ENCODE measurements around the gene EIF4G3. TPM values are rescaled to one million over a fixed set of nuclear protein-coding genes. Genes with fewer than 3 reads are reported as not detected.
"Not testable (repeated sequence)": the region's sequence is repeated elsewhere in the genome, so short reads cannot be mapped to it uniquely, and the experiment has no call there.

Gene EIF4G3
- total RNA-seq, 1 donor from 2014 or later, result 38.4 TPM

DNA sequence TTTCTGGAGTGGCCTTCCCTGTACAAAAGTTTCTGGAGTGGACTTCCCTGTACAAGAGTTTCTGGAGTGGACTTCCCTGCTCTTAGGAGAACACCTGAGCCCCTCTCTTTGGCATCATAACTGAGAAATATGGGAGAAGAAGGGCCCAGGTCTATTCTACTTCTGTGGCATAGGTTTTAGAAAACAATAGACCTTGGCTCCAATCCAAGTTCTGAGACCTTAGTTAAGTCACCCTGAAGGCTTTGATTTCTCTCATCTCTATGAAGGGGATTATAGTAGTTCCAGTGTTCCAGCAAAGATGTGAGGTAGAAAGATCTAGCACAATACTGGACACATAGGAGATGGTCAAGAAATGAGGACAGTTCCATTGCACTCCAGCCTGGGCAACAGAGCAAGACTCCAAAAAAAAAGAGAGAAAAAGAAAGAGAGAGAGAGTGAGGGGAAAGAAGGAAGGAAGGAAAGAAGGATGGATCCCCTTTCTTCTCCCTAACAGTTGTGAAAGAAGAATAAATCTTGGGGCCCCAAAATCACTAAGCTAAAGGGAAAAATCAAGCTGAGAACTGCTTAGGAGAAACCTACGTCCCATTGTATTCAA is 13.3 kb upstream of the EIF4G3 start:
- Histone ChIP-seq H3K4me3 (ENCODE audit: low read depth, low read length) (no peak overlapping the region), H3K36me3 (ENCODE audit: control insufficient read depth, insufficient read depth, low read length) (no peaks in the 10 kb centered on the region), H3K27me3 (ENCODE audit: control insufficient read depth, insufficient read depth, low read length) (no peaks in the 10 kb centered on the region)
- TF ChIP-seq, protein P1, sequence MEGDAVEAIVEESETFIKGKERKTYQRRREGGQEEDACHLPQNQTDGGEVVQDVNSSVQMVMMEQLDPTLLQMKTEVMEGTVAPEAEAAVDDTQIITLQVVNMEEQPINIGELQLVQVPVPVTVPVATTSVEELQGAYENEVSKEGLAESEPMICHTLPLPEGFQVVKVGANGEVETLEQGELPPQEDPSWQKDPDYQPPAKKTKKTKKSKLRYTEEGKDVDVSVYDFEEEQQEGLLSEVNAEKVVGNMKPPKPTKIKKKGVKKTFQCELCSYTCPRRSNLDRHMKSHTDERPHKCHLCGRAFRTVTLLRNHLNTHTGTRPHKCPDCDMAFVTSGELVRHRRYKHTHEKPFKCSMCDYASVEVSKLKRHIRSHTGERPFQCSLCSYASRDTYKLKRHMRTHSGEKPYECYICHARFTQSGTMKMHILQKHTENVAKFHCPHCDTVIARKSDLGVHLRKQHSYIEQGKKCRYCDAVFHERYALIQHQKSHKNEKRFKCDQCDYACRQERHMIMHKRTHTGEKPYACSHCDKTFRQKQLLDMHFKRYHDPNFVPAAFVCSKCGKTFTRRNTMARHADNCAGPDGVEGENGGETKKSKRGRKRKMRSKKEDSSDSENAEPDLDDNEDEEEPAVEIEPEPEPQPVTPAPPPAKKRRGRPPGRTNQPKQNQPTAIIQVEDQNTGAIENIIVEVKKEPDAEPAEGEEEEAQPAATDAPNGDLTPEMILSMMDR (IDR thresholded peaks at IDR 0.05; ENCODE audit: insufficient read depth, low read length, poor library complexity, severe bottlenecking), result no peak
- no peak for DNase-seq (ENCODE audit: low read depth)

DNA sequence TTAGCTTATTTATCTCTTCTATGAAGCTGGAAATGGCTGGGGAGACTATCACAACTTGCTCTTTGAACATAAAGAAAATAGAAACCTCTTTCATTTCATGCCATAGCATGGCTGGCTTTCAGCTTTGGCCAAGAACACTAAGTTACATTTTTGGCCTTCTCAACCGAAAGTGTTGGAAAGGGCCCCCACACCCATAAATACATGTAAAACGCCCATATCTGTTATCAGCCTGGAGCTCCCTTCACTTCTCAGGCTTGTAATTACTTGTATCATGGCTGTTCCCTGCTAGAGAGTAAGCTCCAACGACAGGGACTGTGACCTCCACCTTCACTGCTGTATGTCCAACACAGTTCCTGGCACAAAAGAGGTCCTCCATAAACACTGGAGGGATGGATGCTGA is 12.7 kb upstream of the EIF4G3 start:
- TF ChIP-seq, protein P1 (IDR thresholded peaks at IDR 0.05; ENCODE audit: insufficient read depth, low read length, poor library complexity, severe bottlenecking), result no peak
- Histone ChIP-seq H3K36me3 (ENCODE audit: control insufficient read depth, insufficient read depth, low read length) (no peaks in the 10 kb centered on the region), H3K27me3 (ENCODE audit: control insufficient read depth, insufficient read depth, low read length) (no peaks in the 10 kb centered on the region), H3K4me3 (ENCODE audit: low read depth, low read length) (no peak overlapping the region)
- DNase-seq (ENCODE audit: low read depth), result no peak

- TF ChIP-seq, protein P1 (IDR thresholded peaks at IDR 0.05; ENCODE audit: insufficient read depth, low read length, poor library complexity, severe bottlenecking), result no peak
- Histone ChIP-seq H3K27me3 (ENCODE audit: control insufficient read depth, insufficient read depth, low read length) (no peaks in the 10 kb centered on the region), H3K36me3 (ENCODE audit: control insufficient read depth, insufficient read depth, low read length) (no peaks in the 10 kb centered on the region), H3K4me3 (ENCODE audit: low read depth, low read length) (no peak overlapping the region)
- DNase-seq (ENCODE audit: low read depth), result no peak
These were observed 11.5 kb upstream of the EIF4G3 start for GRCh38 chr1:21188235-21188634.

DNA sequence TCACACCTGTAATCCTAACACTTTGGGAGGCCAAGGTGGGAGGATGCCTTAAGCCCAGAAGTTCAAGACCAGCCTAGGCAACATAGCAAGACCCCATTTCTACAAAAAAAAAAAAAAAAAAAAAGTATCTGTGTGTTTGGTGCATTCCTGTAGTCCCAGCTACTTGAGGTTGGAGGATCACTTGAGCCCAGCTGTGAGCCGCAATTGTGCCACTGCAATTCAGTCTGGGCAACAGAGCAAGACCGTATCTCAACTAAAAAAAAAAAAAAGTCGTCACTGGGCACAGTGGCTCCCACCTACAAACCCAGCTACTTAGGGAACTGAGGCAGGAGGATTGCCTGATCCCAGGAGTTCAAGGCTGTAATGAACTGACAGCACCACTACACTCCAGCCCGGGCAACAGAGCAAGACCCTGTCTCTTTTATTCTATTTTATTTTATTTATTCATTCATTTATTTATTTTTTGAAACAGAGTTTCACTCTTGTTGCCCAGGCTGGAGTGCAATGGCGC is 8.6 kb upstream of the EIF4G3 start:
- Histone ChIP-seq H3K4me3 (ENCODE audit: low read depth, low read length) (no peak overlapping the region), H3K27me3 (ENCODE audit: control insufficient read depth, insufficient read depth, low read length) (no peaks in the 10 kb centered on the region), H3K36me3 (ENCODE audit: control insufficient read depth, insufficient read depth, low read length) (no peaks in the 10 kb centered on the region)
- TF ChIP-seq, protein P1 (IDR thresholded peaks at IDR 0.05; ENCODE audit: insufficient read depth, low read length, poor library complexity, severe bottlenecking), result no peak
- DNase-seq (ENCODE audit: low read depth), result no peak

- TF ChIP-seq, protein P1 (IDR thresholded peaks at IDR 0.05; ENCODE audit: insufficient read depth, low read length, poor library complexity, severe bottlenecking), result no peak
- DNase-seq (ENCODE audit: low read depth), result no peak
- Histone ChIP-seq H3K4me3 (ENCODE audit: low read depth, low read length) (no peak overlapping the region), H3K27me3 (ENCODE audit: control insufficient read depth, insufficient read depth, low read length) (no peaks in the 10 kb centered on the region), H3K36me3 (ENCODE audit: control insufficient read depth, insufficient read depth, low read length) (no peaks in the 10 kb centered on the region)
These were observed 7.6 kb upstream of the EIF4G3 start for GRCh38 chr1:21184276-21184675.

DNA sequence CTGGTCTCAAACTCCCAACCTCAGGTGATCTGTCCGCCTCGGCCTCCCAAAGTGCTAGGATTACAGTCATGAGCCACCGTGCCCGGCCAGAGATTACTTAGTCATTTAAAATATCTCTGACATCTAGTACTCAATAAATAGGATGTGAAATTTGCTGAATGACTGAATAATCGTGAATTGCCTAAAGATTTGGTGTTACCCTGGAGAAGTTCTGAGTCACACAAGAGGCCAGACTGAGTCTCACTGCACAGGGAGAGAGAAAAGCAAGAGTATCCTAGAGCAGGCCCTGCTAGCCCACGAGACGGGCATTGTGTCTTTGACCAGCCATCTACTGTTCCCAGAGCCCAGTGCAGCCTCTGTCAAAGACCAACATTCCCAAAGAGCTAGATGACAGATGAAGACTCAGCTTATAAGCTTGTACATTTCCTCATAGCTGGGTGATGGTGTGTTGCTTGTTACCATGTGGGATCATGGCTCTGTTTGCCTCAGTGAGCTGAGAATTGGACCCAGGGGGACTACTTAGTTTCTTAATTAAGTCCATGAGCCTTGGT is 5.6 kb upstream of the EIF4G3 start:
- no peaks in the 10 kb centered on the region for H3K27me3 ChIP-seq (ENCODE audit: control insufficient read depth, insufficient read depth, low read length)
- no peak for DNase-seq (ENCODE audit: low read depth)
- TF ChIP-seq, protein P1 (IDR thresholded peaks at IDR 0.05; ENCODE audit: insufficient read depth, low read length, poor library complexity, severe bottlenecking), result no peak
- H3K4me3 ChIP-seq (ENCODE audit: low read depth, low read length), result no peak overlapping the region
- no peaks in the 10 kb centered on the region for H3K36me3 ChIP-seq (ENCODE audit: control insufficient read depth, insufficient read depth, low read length)

DNA sequence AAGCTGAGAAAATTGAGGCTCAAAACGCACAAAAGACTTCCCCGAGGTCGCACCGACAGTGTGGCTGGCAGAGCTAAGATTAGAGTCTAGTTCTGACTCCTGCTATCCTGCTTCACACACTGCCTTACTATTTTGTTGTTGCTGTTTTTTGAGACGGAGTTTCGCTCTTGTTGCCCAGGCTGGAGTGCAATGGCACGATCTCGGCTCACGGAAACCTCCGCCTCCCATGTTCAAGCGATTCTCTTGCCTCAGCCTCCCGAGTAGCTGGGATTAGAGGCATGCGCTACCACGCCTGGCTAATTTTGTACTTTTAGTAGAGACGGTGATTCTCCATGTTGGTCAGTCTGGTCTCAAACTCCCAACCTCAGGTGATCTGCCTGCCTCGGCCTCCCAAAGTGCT is 1.6 kb upstream of the EIF4G3 start:
- H3K36me3 ChIP-seq (ENCODE audit: control insufficient read depth, insufficient read depth, low read length); DNase-seq (ENCODE audit: low read depth); H3K27me3 ChIP-seq (ENCODE audit: control insufficient read depth, insufficient read depth, low read length); H3K4me3 ChIP-seq (ENCODE audit: low read depth, low read length): not testable (repeated sequence)
